22Rv1 (cell line): ENCODE results near the gene FAM89A.
"Not testable (repeated sequence)": the region's sequence is repeated elsewhere in the genome, so short reads cannot be mapped to it uniquely, and the experiment has no call there.

Source experiments
- CTCF ChIP-seq: fragments of 450-650 bp; IDR thresholded peaks from 2 replicates; pipeline ENCODE4 v1.5.1; 2017; ENCODE audit warnings: mild to moderate bottlenecking
- ZFX ChIP-seq: fragments of 450-650 bp; IDR thresholded peaks from 2 replicates; pipeline ENCODE4 v1.6.1; 2017; ENCODE audit warnings: antibody characterized with exemption, borderline replicate concordance

- not testable (repeated sequence) for TF ChIP-seq CTCF, ZFX
Observed at GRCh38 chr1:231047529-231047928, 7.5 kb upstream of the FAM89A start.
